ENCODE results near the gene FBN3.

The FBN3 gene

DNA sequence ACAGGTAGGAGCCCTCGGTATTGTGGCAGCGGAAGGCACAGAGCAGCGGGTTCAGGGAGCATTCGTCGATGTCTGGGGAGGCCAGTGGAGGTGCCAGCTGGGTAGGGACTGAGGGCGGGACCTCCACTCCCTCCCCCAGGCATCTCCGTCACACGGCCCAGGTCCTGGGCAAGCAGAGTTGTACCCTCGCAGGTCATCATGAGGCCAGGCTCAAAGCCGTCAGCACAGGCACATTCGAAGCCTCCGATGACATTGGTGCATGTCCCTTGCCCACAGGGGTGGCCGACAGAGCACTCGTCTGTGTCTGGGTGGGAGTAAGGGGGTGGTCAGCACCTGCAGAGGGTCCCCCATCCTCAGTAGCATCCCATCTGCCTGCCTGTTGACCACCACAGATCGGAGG is 61.5 kb downstream of the FBN3 start:
- DNase-seq, result no peak

GRCh38 chr19:8086849-8087248 is 62.5 kb downstream of the FBN3 start:
- DNase-seq, result no peak

GRCh38 chr19:8085598-8086408 is 63.6 kb downstream of the FBN3 start:
- no peak for DNase-seq

GRCh38 chr19:8084152-8084551 is 65.2 kb downstream of the FBN3 start:
- DNase-seq, result no peak

GRCh38 chr19:8083141-8083540 is 66.3 kb downstream of the FBN3 start:
- no peak for DNase-seq

DNA sequence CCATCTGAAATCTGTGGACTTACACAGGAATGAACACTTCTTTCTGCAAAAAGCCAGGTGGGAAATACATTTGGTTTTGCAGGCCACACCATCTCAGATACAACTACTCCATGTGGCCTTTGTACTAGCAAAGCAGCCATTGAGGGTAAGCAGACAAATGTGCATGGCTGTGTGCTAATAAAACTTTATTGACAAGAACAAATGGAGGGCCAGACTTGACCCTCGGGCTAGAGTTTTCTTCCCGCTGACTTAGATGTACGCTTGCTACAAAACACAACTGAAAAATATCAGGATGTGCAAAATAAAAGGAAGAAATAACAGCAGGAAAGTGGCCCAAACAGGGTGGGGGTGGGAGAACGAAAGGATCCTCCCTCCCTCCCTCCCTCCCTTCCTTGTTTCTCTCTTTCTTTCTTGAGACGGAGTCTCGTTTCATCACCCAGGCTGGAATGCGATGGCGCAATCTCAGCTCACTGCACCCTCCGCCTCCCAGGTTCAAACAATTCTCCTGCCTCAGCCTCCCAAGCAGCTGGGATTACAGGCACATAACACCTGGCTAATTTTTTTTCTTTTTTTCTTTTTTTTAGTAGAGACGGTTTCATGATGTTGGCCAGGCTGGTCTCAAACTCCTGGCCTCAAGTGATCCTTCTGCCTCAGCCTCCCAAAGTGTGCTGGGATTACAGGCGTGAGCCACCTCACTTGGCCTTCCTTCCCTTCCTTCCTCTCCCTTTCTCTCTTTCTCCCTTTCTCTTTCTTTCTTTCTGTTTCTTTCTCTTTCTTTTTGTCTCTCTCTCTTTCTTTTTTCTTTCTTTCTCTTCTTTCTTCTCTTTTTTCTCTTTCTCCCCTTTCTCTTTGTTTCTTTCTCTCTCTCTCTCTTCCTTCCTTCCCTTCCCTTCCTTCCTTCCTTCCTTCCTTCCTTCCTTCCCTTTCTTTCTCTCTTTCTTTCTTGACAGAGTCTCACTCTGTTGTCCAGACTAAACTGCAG is 67.5 kb downstream of the FBN3 start:
- DNase-seq, result peak; percentile 2

DNA sequence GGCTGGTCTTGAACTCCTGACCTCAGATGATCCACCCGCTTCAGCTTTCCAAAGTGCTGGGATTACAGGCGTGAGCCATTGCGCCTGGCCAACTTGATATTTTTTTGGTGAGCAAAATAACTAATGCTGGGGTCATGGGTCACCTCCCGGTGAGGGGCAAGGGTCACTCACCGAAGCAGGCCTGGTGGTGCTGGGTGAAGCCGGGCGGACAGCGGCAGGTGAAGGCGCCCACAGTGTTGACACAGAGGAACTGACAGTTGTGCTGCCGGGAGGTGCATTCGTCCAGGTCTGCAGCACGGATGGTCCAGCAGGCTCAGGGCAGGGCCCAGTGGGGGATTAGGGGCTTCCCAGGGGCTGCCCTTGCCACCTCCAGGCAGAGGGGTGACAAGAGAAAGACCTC is 68.6 kb downstream of the FBN3 start:
- no peak for DNase-seq

DNA sequence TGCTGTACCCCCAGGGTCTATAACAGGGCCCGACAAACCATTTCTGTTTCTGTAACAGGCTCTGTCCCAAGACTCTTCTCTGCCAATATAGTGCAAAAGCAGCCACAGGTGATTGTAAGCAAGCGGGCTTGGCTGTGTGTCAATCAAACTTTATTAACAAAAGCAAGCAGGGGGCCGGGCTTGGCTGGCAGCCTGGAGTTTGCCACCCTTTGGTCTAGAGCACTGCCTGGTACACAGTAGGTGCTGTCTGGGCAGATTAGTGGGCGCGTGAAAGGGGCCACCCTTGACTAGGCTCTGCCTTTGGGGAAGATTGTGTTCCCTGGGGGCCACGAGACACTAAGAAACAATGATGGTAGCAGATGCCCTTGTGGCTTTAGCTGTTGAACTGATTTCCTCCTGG is 69.4 kb downstream of the FBN3 start:
- DNase-seq, result no peak

GRCh38 chr19:8075158-8076074 is 74.0 kb downstream of the FBN3 start:
- no peak for DNase-seq

- DNase-seq, result no peak
These were observed 74.9 kb downstream of the FBN3 start for GRCh38 chr19:8074501-8074900.

DNA sequence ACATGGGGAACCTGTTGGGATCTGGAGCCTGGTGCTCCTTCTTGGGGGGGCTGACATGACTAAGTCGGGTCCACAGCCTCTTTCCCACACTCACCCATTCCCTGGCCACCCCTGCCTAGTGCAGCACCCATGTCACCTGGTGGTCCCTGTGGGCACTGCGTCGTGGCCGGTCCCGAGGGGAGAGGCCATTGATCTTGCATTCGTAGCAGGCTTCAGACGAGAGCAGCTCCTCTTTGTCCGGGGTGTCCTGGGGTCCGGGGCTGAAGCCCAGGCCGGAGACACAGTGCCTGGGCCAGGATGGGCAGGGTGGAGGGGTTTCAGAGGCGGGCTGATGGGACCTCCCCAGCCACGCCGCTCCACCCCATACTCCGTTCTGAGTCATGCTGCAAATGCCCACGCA is 77.5 kb downstream of the FBN3 start:
- no peak for DNase-seq

DNA sequence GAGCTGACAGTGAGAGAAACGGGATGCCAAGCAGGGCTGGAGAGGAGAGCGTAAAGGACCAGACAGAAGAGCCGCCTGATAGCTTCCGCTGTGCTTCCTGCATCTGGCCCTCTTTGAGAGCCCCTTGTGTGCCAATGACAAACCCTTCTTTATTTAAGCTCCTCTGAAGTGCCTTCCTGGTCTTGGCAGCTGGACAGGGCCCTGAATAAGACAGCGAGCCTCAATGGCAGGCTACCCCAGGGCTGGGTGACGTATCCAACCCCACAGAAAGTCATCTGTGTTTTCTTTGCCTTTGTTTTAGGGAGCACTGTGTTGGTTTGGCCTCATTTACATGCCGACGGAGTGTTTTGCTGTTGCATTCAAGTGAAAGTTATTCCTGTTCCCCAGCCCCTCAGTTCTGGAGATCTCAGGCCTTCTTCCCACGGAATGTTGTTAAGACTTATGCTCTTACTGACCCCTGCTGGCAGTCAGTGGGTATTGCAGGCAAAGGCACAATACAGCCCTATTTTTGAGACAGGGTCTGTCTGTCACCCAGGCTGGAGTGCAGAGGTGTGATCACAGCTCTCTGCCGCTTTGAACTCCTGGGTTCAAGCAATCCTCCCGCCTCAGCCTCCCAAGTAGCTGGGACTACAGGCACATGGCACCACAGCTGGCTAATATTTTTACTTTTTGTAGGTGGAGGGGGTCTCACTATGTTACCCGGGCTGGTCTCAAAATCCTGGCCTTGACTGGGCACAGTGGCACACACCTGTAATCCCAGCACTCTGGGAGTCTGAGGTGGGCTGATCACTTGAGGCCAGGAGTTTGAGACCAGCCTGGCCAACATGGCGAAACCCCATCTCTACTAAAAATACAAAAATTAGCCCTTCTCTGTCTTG is 80.1 kb downstream of the FBN3 start:
- no peak for DNase-seq

DNA sequence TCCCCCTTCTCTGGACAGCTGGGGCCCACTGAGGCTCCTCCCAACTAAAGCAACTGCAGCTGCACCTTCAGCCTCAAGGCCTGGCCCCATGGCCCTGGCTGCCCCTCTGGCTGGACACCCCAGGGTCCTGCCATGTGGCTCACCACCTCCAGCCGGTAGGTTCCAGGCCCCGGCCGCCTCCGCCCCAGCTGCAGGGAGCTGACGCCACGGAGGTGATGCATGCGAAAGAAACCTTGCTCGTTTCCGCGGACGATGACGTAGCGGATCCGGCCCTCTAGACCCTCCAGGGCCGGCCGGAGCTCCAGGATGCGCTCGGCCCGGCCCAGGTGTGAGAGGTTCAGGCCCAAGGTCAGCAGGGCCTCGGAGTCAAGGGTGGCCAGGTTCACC is 83.5 kb downstream of the FBN3 start:
- DNase-seq, result no peak

DNA sequence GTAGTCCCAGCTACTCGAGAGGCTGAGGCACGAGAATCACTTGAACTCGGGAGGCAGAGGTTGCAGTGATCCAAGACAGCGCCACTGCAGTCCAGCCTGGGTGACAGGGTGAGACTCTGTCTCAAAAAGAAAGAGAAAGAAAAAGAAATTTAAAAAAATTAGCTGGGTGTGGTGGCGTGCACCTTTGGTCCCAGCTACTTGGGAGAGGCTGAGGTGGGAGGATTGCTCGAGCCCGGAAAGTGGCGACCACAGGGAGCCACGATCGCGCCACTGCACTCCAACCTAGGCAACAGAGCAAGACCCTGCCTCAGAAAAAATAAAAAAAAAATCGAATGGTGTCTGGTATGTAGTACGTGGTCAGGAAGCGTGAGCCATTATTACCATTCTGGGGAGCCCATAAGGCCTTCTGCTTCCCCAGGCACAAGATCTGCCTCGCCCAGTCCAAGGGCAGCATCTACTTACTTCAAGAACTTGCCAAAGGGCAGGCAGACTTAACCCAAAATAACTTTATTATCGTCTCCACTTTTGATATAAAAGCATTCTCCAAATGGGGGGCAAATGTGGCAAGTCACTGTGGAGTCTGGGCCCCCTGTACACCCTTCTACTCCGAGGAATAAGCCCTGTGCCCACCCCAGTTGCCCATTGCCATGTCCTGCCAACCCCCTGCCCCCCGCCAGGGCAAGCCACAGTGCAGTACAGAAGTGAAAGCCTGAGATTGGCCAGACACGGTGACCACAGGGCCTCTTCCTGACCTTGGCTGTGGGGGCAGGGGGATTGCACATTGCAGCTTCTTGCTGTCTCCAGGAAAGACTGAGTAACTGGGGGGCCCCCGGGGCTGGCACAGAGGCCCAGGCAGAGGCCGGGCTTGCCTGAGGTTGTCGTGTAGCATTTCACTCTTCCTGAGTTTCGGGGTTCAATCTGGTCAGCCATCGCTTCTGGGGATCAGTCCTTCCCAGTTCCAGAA is 84.2 kb downstream of the FBN3 start:
- DNase-seq, result no peak

- DNase-seq, result no peak
These were observed 91.7 kb downstream of the FBN3 start for GRCh38 chr19:8057545-8058270.

GRCh38 chr19:8056533-8056932 is 92.9 kb downstream of the FBN3 start:
- no peak for DNase-seq

- DNase-seq, result no peak
These were observed 95.2 kb downstream of the FBN3 start for GRCh38 chr19:8054169-8054568.

DNA sequence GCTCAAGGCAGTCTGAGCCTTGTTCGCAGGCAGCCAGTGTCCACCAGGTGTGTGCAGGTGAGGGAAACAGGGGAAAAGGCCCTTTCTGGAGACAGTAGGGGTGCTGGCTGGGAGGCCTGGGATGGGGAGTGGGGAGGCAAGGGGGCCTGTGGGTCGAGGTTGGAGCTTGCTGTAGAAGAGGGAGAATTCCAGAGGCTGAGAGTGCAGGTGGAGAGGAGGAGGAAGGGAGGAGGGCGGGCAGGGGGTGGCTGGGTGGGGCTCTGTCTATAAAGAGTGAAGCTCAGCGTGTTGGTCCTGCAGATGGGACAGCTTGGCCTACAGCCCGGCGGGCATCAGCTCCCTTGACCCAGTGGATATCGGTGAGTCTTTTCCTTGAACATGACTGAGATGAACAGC is 96.9 kb downstream of the FBN3 start, which contains the start of gene CCL25:
CCL25 (plus strand) TSS at position 297 of the 396 bp plus-strand sequence. CDS start 290 bp downstream, outside the sequence.
- DNase-seq, result no peak

- no peak for DNase-seq
These were observed 98.9 kb downstream of the FBN3 start for GRCh38 chr19:8050274-8051096.

All from HCEC 1CT (cell line).